DOHH2 (cell line): Measurements from ENCODE around the gene EMP1.

ENCODE experiments used
- H3F3A ChIP-seq: fragments of 200-600 bp; sonication (generic), shearing (Covaris generic); 2 replicates; pipeline ENCODE4 v1.6.0; 2016; ENCODE audit warnings: antibody characterized with exemption, mild to moderate bottlenecking; ENCODE audit not compliant: control insufficient read depth, insufficient read depth
- H3K27ac ChIP-seq: fragments of 200-600 bp; sonication (generic); 2 replicates; pipeline ENCODE4 v1.5.1; 2014; ENCODE audit warnings: low read depth, mild to moderate bottlenecking, low read length, moderate library complexity
- H3K27me3 ChIP-seq: fragments of 200-600 bp; sonication (generic); 2 replicates; pipeline ENCODE4 v1.6.1; 2014; ENCODE audit warnings: mild to moderate bottlenecking, low read length, mixed read lengths; ENCODE audit not compliant: control insufficient read depth
- H3K36me3 ChIP-seq: fragments of 200-600 bp; sonication (generic); 2 replicates; pipeline ENCODE4 v1.6.1; 2014; ENCODE audit warnings: mild to moderate bottlenecking, low read length, moderate library complexity, mixed read lengths; ENCODE audit not compliant: control insufficient read depth
- H3K4me1 ChIP-seq: fragments of 200-600 bp; sonication (generic); 2 replicates; pipeline ENCODE4 v1.6.1; 2014; ENCODE audit warnings: mild to moderate bottlenecking, low read length, mixed read lengths; ENCODE audit not compliant: control insufficient read depth
- H3K4me2 ChIP-seq: fragments of 200-600 bp; sonication (generic); 2 replicates; pipeline ENCODE4 v1.6.0; 2014; ENCODE audit warnings: mild to moderate bottlenecking, low read length, moderate library complexity
- H3K4me3 ChIP-seq: fragments of 200-600 bp; sonication (generic); 2 replicates; pipeline ENCODE4 v1.5.1; 2014; ENCODE audit warnings: mild to moderate bottlenecking, low read length, mixed read lengths
- H3K79me2 ChIP-seq: fragments of 200-600 bp; sonication (generic); 2 replicates; pipeline ENCODE4 v1.6.1; 2014; ENCODE audit warnings: mild to moderate bottlenecking, low read length, mixed read lengths; ENCODE audit not compliant: control insufficient read depth
- H3K9me2 ChIP-seq: fragments of 200-600 bp; sonication (generic); replicated peaks from 2 replicates; pipeline ENCODE4 v1.6.1; 2014; ENCODE audit warnings: mild to moderate bottlenecking, low read length, mixed read lengths; ENCODE audit not compliant: control insufficient read depth
- H3K9me3 ChIP-seq: fragments of 200-600 bp; sonication (generic); 2 replicates; pipeline ENCODE4 v1.6.1; 2014; ENCODE audit warnings: antibody characterized with exemption, low read length, mixed read lengths; ENCODE audit not compliant: control insufficient read depth, insufficient read depth
- H4K20me1 ChIP-seq: fragments of 200-600 bp; sonication (generic); 2 replicates; pipeline ENCODE4 v1.6.0; 2014; ENCODE audit warnings: low read depth, mild to moderate bottlenecking, antibody characterized with exemption, low read length, moderate library complexity; ENCODE audit not compliant: control insufficient read depth, insufficient read depth
- CTCF ChIP-seq: fragments of 200-600 bp; sonication (generic); IDR thresholded peaks from one replicate; pipeline ENCODE4 v1.5.1; 2014; ENCODE audit warnings: antibody characterized with exemption, mild to moderate bottlenecking, low read depth, low read length; ENCODE audit not compliant: poor library complexity, severe bottlenecking
- EZH2phosphoT487 ChIP-seq: fragments of 200-600 bp; sonication (generic); IDR thresholded peaks from 2 replicates; pipeline ENCODE4 v1.6.1; 2017; ENCODE audit warnings: borderline replicate concordance, mild to moderate bottlenecking, antibody characterized with exemption, low read length, moderate library complexity, mixed read lengths

EMP1 gene

GRCh38 chr12:13193505-13194231, 2.9 kb upstream of the EMP1 start:
- H3K9me3 ChIP-seq = no peaks in the 10 kb centered on the region
- H3K4me3 ChIP-seq = no peak overlapping the region
- H3K4me2 ChIP-seq = no peak overlapping the region
- H3K27me3 ChIP-seq = peaks cover 27% of the 10 kb centered on the region
- no peaks in the 10 kb centered on the region for H3K9me2 ChIP-seq
- H3F3A ChIP-seq = no peaks in the 10 kb centered on the region
- H3K27ac ChIP-seq = no peak overlapping the region
- no peaks in the 10 kb centered on the region for H4K20me1 ChIP-seq
- no peaks in the 10 kb centered on the region for H3K4me1 ChIP-seq
- no peaks in the 10 kb centered on the region for H3K36me3 ChIP-seq
- no peaks in the 10 kb centered on the region for H3K79me2 ChIP-seq
- TF ChIP-seq CTCF (no peak), EZH2phosphoT487 (no peak)

GRCh38 chr12:13194401-13195110, 2.0 kb upstream of the EMP1 start:
- no peak overlapping the region for H3K4me3 ChIP-seq
- TF ChIP-seq CTCF (no peak), EZH2phosphoT487 (no peak)
- no peaks in the 10 kb centered on the region for H3K9me2 ChIP-seq
- H3K79me2 ChIP-seq = no peaks in the 10 kb centered on the region
- H3K4me1 ChIP-seq = no peaks in the 10 kb centered on the region
- no peaks in the 10 kb centered on the region for H4K20me1 ChIP-seq
- no peaks in the 10 kb centered on the region for H3K36me3 ChIP-seq
- H3K9me3 ChIP-seq = no peaks in the 10 kb centered on the region
- no peak overlapping the region for H3K27ac ChIP-seq
- H3K4me2 ChIP-seq = no peak overlapping the region
- peaks cover 31% of the 10 kb centered on the region for H3K27me3 ChIP-seq
- H3F3A ChIP-seq = no peaks in the 10 kb centered on the region

GRCh38 chr12:13195250-13195649, 1.3 kb upstream of the EMP1 start:
- no peak overlapping the region for H3K27ac ChIP-seq
- no peak overlapping the region for H3K4me2 ChIP-seq

More at GRCh38 chr12:13195250-13195649, 1.3 kb upstream of the EMP1 start:
- H3K4me1 ChIP-seq = no peaks in the 10 kb centered on the region
- H3K4me3 ChIP-seq = no peak overlapping the region
- TF ChIP-seq CTCF (no peak), EZH2phosphoT487 (no peak)
- no peaks in the 10 kb centered on the region for H3K36me3 ChIP-seq
- H3K79me2 ChIP-seq = no peaks in the 10 kb centered on the region
- no peaks in the 10 kb centered on the region for H3K9me3 ChIP-seq
- H3K27me3 ChIP-seq = peaks cover 36% of the 10 kb centered on the region
- no peaks in the 10 kb centered on the region for H3F3A ChIP-seq
- H3K9me2 ChIP-seq = no peaks in the 10 kb centered on the region
- H4K20me1 ChIP-seq = no peaks in the 10 kb centered on the region
